ENCODE data around the gene VSTM4. TPM values are rescaled to one million over a fixed set of nuclear protein-coding genes. Genes with fewer than 3 reads are reported as not detected.

The VSTM4 gene
- total and polyA plus RNA-seq, 9 of the 15 experiments (the other 6 are each of a cell fraction or from before 2014, with no cell fraction given): 1.0 to 7.9 (median 3.0) TPM

DNA sequence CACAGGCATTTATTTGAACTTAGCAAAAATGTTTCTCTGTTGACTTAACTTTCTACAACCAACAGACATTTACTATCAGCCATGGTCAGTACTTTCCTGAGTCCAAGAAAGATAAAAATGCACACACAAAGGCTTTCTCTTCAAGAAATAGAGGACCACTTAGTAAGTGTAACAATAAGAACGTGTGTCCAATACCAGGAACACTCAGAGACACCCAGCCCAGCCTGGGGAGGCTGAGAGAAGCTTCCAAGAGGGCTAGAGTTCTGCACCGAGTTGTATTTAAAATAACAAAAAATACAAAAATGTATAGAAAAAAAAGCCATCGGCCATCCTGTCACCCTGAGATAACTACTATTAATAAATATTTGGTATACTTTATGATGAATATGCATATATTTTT lies 35.8 kb downstream of the VSTM4 start:
- Histone ChIP-seq H2AFZ (ENCODE audit: low read depth, low read length) (no peak overlapping the region), H4K20me1 (replicated peaks; ENCODE audit: control insufficient read depth, insufficient read depth, low read length) (no peaks in the 10 kb centered on the region; the same call in 1 of the 2 replicates), H3K79me2 (ENCODE audit: control insufficient read depth, insufficient read depth, low read length) (no peaks in the 10 kb centered on the region), H3K36me3 (ENCODE audit: control insufficient read depth, insufficient read depth, low read length) (peaks cover 4% of the 10 kb centered on the region; the same call in 1 of the 3 replicates), H3K27ac (ENCODE audit: extremely low read depth, low read depth, low read length) (no peak overlapping the region), H3K4me2 (ENCODE audit: insufficient read depth, low read length) (no peak overlapping the region), H3K9ac (ENCODE audit: insufficient read depth in 1 of 2, low read depth in 2 of 2, low read length in 2 of 2) (no peak overlapping the region), H3K4me1 (replicated peaks in 1 of 2; ENCODE audit: control insufficient read depth in 2 of 2, insufficient read depth in 2 of 2, low read length in 2 of 2) (peaks cover 0 to 15% of the 10 kb centered on the region in 2 experiments; a peak in 3 of 5 replicates), H3K9me3 (replicated peaks; ENCODE audit: control insufficient read depth, insufficient read depth, low read depth, low read length) (no peaks in the 10 kb centered on the region), H3K9me1 (ENCODE audit: control insufficient read depth, insufficient read depth, low read length) (no peaks in the 10 kb centered on the region), H3K4me3 (no peak overlapping the region), H3K27me3 (ENCODE audit: control insufficient read depth in 2 of 2, insufficient read depth in 2 of 2, low read length in 2 of 2) (no peaks in the 10 kb centered on the region)
- FAIRE-seq (no peak), DNase-seq (ENCODE audit: extremely low read depth in 1 of 4, low spot score in 3 of 4) (no peak), ATAC-seq (no peak)
- WGBS (ENCODE audit: insufficient coverage, low coverage, missing lambda C conversion rate): 18% methylated on average over 3 of the region's 3 CpGs
- BruUV-seq (replicated peaks): no TSS peak
- intact Hi-C loops (cut with micrococcal nuclease): no loop called here
- CTCF ChIA-PET (ENCODE audit: low intra/inter-chr PET ratio): no interaction called here
- POLR2A ChIA-PET: interaction anchor here (1.4 to 3.2 kb wide), 4 partner anchors 8 to 38 kb away, joined by 4 to 10 read pairs (median 6); no protein-coding TSS in a partner anchor
- in situ Hi-C loops (cut with MboI): no loop called here
- TF ChIP-seq, protein P1, sequence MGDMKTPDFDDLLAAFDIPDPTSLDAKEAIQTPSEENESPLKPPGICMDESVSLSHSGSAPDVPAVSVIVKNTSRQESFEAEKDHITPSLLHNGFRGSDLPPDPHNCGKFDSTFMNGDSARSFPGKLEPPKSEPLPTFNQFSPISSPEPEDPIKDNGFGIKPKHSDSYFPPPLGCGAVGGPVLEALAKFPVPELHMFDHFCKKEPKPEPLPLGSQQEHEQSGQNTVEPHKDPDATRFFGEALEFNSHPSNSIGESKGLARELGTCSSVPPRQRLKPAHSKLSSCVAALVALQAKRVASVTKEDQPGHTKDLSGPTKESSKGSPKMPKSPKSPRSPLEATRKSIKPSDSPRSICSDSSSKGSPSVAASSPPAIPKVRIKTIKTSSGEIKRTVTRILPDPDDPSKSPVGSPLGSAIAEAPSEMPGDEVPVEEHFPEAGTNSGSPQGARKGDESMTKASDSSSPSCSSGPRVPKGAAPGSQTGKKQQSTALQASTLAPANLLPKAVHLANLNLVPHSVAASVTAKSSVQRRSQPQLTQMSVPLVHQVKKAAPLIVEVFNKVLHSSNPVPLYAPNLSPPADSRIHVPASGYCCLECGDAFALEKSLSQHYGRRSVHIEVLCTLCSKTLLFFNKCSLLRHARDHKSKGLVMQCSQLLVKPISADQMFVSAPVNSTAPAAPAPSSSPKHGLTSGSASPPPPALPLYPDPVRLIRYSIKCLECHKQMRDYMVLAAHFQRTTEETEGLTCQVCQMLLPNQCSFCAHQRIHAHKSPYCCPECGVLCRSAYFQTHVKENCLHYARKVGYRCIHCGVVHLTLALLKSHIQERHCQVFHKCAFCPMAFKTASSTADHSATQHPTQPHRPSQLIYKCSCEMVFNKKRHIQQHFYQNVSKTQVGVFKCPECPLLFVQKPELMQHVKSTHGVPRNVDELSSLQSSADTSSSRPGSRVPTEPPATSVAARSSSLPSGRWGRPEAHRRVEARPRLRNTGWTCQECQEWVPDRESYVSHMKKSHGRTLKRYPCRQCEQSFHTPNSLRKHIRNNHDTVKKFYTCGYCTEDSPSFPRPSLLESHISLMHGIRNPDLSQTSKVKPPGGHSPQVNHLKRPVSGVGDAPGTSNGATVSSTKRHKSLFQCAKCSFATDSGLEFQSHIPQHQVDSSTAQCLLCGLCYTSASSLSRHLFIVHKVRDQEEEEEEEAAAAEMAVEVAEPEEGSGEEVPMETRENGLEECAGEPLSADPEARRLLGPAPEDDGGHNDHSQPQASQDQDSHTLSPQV (IDR thresholded peaks at IDR 0.05): no peak
- TF ChIP-seq ZZZ3 (IDR thresholded peaks at IDR 0.05) (no peak), HCFC1 (IDR thresholded peaks at IDR 0.05; ENCODE audit: low read depth, low read length) (no peak), ZNF197 (CRISPR knock-in tag; IDR thresholded peaks at IDR 0.05; ENCODE audit: low read depth) (no peak), ZBTB8A (IDR thresholded peaks at IDR 0.05; ENCODE audit: partially characterized antibody) (no peak), CEBPB (tag; IDR thresholded peaks at IDR 0.05) (no peak), GTF2F1 (IDR thresholded peaks at IDR 0.05; ENCODE audit: low read depth, low read length) (no peak), MBD2 (IDR thresholded peaks at IDR 0.05; ENCODE audit: borderline replicate concordance, low read depth) (no peak), PHF8 (IDR thresholded peaks at IDR 0.05; ENCODE audit: borderline replicate concordance, low read length) (no peak)
- TF ChIP-seq, protein P2, sequence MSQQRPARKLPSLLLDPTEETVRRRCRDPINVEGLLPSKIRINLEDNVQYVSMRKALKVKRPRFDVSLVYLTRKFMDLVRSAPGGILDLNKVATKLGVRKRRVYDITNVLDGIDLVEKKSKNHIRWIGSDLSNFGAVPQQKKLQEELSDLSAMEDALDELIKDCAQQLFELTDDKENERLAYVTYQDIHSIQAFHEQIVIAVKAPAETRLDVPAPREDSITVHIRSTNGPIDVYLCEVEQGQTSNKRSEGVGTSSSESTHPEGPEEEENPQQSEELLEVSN (IDR thresholded peaks at IDR 0.05; ENCODE audit: borderline replicate concordance in 1 of 2, extremely low read depth in 1 of 2, insufficient read depth in 1 of 2, insufficient read length in 1 of 2, low read depth in 1 of 2, low read length in 1 of 2, poor library complexity in 1 of 2, severe bottlenecking in 1 of 2): no peak
- TF ChIP-seq, protein P3, sequence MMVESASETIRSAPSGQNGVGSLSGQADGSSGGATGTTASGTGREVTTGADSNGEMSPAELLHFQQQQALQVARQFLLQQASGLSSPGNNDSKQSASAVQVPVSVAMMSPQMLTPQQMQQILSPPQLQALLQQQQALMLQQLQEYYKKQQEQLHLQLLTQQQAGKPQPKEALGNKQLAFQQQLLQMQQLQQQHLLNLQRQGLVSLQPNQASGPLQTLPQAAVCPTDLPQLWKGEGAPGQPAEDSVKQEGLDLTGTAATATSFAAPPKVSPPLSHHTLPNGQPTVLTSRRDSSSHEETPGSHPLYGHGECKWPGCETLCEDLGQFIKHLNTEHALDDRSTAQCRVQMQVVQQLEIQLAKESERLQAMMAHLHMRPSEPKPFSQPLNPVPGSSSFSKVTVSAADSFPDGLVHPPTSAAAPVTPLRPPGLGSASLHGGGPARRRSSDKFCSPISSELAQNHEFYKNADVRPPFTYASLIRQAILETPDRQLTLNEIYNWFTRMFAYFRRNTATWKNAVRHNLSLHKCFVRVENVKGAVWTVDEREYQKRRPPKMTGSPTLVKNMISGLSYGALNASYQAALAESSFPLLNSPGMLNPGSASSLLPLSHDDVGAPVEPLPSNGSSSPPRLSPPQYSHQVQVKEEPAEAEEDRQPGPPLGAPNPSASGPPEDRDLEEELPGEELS (CRISPR knock-in tag; IDR thresholded peaks at IDR 0.05; ENCODE audit: borderline replicate concordance): no peak
- TF ChIP-seq, protein P4, sequence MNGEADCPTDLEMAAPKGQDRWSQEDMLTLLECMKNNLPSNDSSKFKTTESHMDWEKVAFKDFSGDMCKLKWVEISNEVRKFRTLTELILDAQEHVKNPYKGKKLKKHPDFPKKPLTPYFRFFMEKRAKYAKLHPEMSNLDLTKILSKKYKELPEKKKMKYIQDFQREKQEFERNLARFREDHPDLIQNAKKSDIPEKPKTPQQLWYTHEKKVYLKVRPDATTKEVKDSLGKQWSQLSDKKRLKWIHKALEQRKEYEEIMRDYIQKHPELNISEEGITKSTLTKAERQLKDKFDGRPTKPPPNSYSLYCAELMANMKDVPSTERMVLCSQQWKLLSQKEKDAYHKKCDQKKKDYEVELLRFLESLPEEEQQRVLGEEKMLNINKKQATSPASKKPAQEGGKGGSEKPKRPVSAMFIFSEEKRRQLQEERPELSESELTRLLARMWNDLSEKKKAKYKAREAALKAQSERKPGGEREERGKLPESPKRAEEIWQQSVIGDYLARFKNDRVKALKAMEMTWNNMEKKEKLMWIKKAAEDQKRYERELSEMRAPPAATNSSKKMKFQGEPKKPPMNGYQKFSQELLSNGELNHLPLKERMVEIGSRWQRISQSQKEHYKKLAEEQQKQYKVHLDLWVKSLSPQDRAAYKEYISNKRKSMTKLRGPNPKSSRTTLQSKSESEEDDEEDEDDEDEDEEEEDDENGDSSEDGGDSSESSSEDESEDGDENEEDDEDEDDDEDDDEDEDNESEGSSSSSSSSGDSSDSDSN (IDR thresholded peaks at IDR 0.05; ENCODE audit: borderline replicate concordance in 1 of 2, low read depth in 2 of 2, low read length in 2 of 2): no peak
